ENCODE results near the gene RRP9. TPM values are rescaled to one million over a fixed set of nuclear protein-coding genes. Genes with fewer than 3 reads are reported as not detected.

Gene RRP9
- total RNA-seq, 1 experiment from 2014 or later = 71.3 TPM

DNA sequence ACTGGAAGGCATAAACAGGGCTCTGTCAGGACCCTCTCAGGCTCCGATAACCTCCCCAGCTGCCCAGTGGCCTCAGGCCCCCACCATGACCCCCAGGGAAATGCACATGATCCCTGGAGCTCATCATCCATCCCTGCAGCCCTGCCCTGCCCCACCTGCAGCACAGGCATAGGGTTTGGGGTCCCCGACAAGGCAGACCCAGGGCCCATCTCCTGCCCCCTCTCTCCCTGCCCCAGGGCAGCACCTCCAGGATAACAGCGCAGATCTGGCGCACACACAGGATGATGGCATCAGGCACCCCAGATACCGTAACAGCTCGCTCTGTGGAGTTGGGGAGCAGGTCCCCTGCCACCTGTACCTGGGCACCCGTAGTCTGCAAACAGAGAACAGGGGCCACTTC, 17.9 kb upstream of the RRP9 start:
- CTCF ChIA-PET = no interaction called here

More for the DNA sequence above, 17.9 kb upstream of the RRP9 start:
- Histone ChIP-seq H3K9me3 (ENCODE audit: control insufficient read depth in 1 of 2, insufficient read depth in 1 of 2, low read depth in 1 of 2, low read length in 2 of 2) (no peaks in the 10 kb centered on the region), H3K27ac (ENCODE audit: low read depth, low read length) (no peak overlapping the region), H3K36me3 (ENCODE audit: control insufficient read depth in 1 of 2, insufficient read depth in 2 of 2, low read length in 2 of 2) (0 out of 4 replicates have a peak, but pooled peaks cover 0 to 3% of the 10 kb centered on the region in 2 experiments), H3K4me2 (ENCODE audit: low read length) (no peak overlapping the region), H3K4me1 (ENCODE audit: control insufficient read depth in 1 of 2, insufficient read depth in 2 of 2, low read length in 2 of 2) (no peaks in the 10 kb centered on the region), H3K9me2 (ENCODE audit: insufficient read depth) (no peaks in the 10 kb centered on the region), H2AFZ (ENCODE audit: low read depth, low read length, poor library complexity, severe bottlenecking) (no peak overlapping the region), H4K20me1 (ENCODE audit: insufficient read depth) (no peaks in the 10 kb centered on the region), H3K9ac (ENCODE audit: low read length) (no peak overlapping the region), H3K4me3 (replicated peaks in 1 of 2; ENCODE audit: low read depth in 1 of 2, low read length in 2 of 2) (no peak overlapping the region), H3K79me2 (ENCODE audit: insufficient read depth, low read length) (no peaks in the 10 kb centered on the region), H3K27me3 (ENCODE audit: insufficient read depth, low read length) (no peaks in the 10 kb centered on the region)
- no TSS peak for BruUV-seq (replicated peaks)
- ATAC-seq (no peak), DNase-seq (ENCODE audit: low read depth, low spot score) (no peak)
- ChIA-PET POLR2A (no interaction called here), RAD21 (ENCODE audit: low non-redundant PET in 1 of 2, low total read pairs in 2 of 2, uncharacterized antibody in 2 of 2, unreplicated experiment in 2 of 2) (no interaction called here)
- intact Hi-C loops (cut with micrococcal nuclease) = no loop called here
- no peak for TF ChIP-seq SRF (IDR thresholded peaks at IDR 0.05; ENCODE audit: low read depth)
- no peak for TF ChIP-seq ZNF274 (IDR thresholded peaks at IDR 0.05; ENCODE audit: low read depth, low read length)
- TF ChIP-seq ELF1 (IDR thresholded peaks at IDR 0.05; ENCODE audit: borderline replicate concordance, low read depth) = no peak
- TF ChIP-seq, protein P1, sequence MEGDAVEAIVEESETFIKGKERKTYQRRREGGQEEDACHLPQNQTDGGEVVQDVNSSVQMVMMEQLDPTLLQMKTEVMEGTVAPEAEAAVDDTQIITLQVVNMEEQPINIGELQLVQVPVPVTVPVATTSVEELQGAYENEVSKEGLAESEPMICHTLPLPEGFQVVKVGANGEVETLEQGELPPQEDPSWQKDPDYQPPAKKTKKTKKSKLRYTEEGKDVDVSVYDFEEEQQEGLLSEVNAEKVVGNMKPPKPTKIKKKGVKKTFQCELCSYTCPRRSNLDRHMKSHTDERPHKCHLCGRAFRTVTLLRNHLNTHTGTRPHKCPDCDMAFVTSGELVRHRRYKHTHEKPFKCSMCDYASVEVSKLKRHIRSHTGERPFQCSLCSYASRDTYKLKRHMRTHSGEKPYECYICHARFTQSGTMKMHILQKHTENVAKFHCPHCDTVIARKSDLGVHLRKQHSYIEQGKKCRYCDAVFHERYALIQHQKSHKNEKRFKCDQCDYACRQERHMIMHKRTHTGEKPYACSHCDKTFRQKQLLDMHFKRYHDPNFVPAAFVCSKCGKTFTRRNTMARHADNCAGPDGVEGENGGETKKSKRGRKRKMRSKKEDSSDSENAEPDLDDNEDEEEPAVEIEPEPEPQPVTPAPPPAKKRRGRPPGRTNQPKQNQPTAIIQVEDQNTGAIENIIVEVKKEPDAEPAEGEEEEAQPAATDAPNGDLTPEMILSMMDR (IDR thresholded peaks at IDR 0.05 in 2 of 3, conservative IDR thresholded peaks at IDR 0.05 in 1 of 3; ENCODE audit: borderline replicate concordance in 1 of 3, insufficient read depth in 1 of 3, low read depth in 2 of 3, low read length in 2 of 3) = no peak
- TF ChIP-seq CEBPB (IDR thresholded peaks at IDR 0.05; ENCODE audit: low read depth) = no peak
- TF ChIP-seq POLR2A (IDR thresholded peaks at IDR 0.05; ENCODE audit: borderline replicate concordance, extremely low read depth, insufficient read depth, insufficient read length) = no peak
- TF ChIP-seq, protein P2, sequence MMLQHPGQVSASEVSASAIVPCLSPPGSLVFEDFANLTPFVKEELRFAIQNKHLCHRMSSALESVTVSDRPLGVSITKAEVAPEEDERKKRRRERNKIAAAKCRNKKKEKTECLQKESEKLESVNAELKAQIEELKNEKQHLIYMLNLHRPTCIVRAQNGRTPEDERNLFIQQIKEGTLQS (IDR thresholded peaks at IDR 0.05) = no peak
- TF ChIP-seq, protein P3, sequence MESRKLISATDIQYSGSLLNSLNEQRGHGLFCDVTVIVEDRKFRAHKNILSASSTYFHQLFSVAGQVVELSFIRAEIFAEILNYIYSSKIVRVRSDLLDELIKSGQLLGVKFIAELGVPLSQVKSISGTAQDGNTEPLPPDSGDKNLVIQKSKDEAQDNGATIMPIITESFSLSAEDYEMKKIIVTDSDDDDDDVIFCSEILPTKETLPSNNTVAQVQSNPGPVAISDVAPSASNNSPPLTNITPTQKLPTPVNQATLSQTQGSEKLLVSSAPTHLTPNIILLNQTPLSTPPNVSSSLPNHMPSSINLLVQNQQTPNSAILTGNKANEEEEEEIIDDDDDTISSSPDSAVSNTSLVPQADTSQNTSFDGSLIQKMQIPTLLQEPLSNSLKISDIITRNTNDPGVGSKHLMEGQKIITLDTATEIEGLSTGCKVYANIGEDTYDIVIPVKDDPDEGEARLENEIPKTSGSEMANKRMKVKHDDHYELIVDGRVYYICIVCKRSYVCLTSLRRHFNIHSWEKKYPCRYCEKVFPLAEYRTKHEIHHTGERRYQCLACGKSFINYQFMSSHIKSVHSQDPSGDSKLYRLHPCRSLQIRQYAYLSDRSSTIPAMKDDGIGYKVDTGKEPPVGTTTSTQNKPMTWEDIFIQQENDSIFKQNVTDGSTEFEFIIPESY (IDR thresholded peaks at IDR 0.05; ENCODE audit: extremely low read depth, insufficient replicate concordance, low read length) = no peak
- TF ChIP-seq EZH2phosphoT487 (IDR thresholded peaks at IDR 0.05; ENCODE audit: borderline replicate concordance) = no peak
- TF ChIP-seq RAD21 (IDR thresholded peaks at IDR 0.05; ENCODE audit: low read depth) = no peak
- TF ChIP-seq CBX3 (IDR thresholded peaks at IDR 0.05; ENCODE audit: low read depth) = no peak
- TF ChIP-seq ZFX (IDR thresholded peaks at IDR 0.05) = no peak
- no peak for TF ChIP-seq EZH2 (IDR thresholded peaks at IDR 0.05)
- TF ChIP-seq, protein P4, sequence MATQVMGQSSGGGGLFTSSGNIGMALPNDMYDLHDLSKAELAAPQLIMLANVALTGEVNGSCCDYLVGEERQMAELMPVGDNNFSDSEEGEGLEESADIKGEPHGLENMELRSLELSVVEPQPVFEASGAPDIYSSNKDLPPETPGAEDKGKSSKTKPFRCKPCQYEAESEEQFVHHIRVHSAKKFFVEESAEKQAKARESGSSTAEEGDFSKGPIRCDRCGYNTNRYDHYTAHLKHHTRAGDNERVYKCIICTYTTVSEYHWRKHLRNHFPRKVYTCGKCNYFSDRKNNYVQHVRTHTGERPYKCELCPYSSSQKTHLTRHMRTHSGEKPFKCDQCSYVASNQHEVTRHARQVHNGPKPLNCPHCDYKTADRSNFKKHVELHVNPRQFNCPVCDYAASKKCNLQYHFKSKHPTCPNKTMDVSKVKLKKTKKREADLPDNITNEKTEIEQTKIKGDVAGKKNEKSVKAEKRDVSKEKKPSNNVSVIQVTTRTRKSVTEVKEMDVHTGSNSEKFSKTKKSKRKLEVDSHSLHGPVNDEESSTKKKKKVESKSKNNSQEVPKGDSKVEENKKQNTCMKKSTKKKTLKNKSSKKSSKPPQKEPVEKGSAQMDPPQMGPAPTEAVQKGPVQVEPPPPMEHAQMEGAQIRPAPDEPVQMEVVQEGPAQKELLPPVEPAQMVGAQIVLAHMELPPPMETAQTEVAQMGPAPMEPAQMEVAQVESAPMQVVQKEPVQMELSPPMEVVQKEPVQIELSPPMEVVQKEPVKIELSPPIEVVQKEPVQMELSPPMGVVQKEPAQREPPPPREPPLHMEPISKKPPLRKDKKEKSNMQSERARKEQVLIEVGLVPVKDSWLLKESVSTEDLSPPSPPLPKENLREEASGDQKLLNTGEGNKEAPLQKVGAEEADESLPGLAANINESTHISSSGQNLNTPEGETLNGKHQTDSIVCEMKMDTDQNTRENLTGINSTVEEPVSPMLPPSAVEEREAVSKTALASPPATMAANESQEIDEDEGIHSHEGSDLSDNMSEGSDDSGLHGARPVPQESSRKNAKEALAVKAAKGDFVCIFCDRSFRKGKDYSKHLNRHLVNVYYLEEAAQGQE (IDR thresholded peaks at IDR 0.05; ENCODE audit: low read depth) = no peak
- no peak for TF ChIP-seq FOSL1 (IDR thresholded peaks at IDR 0.05; ENCODE audit: low read depth)
- TF ChIP-seq JUND (IDR thresholded peaks at IDR 0.05) = no peak
